Mesendoderm (in vitro differentiated cells): ENCODE results near the gene CCN5.

Source experiments
- DNase-seq: peaks from one replicate; pipeline ENCODE4 v3.0.0; 2013
- H2AK5ac ChIP-seq: 2 replicates; pipeline ENCODE4 v1.6.1; 2013; ENCODE audit warnings: low read length, inconsistent platforms
- H2BK120ac ChIP-seq: 2 replicates; pipeline ENCODE4 v1.6.1; 2013; ENCODE audit warnings: low read depth, mild to moderate bottlenecking, low read length, moderate library complexity, mixed read lengths
- H2BK15ac ChIP-seq: replicated peaks from 2 replicates; pipeline ENCODE4 v1.6.1; 2013; ENCODE audit warnings: low read depth, mild to moderate bottlenecking, moderate library complexity
- H2BK5ac ChIP-seq: 2 replicates; pipeline ENCODE4 v1.6.1; 2013; ENCODE audit warnings: low read length, inconsistent platforms
- H3K18ac ChIP-seq: 2 replicates; pipeline ENCODE4 v1.6.1; 2013; ENCODE audit warnings: mild to moderate bottlenecking, low read length, mixed read lengths
- H3K23ac ChIP-seq: one replicate; pipeline ENCODE4 v1.6.1; 2013; ENCODE audit warnings: low read length
- H3K27ac ChIP-seq: 2 replicates; pipeline ENCODE4 v1.5.1; 2013; ENCODE audit warnings: low read depth, mild to moderate bottlenecking, inconsistent platforms, low read length, moderate library complexity
- H3K27me3 ChIP-seq: 2 replicates; pipeline ENCODE4 v1.6.1; 2013; ENCODE audit warnings: low read length, control low read depth, mild to moderate bottlenecking, inconsistent platforms; ENCODE audit not compliant: insufficient read depth, poor library complexity
- H3K36me3 ChIP-seq: 2 replicates; pipeline ENCODE4 v1.6.1; 2013; ENCODE audit warnings: low read length, inconsistent platforms; ENCODE audit not compliant: control insufficient read depth, insufficient read depth
- H3K4ac ChIP-seq: one replicate; pipeline ENCODE4 v1.6.1; 2013; ENCODE audit warnings: low read depth, mild to moderate bottlenecking, low read length, moderate library complexity
- H3K4me1 ChIP-seq: 2 replicates; pipeline ENCODE4 v1.6.1; 2013; ENCODE audit warnings: low read depth, low read length, inconsistent platforms; ENCODE audit not compliant: control insufficient read depth
- H3K4me2 ChIP-seq: 2 replicates; pipeline ENCODE4 v1.6.1; 2013; ENCODE audit warnings: low read length
- H3K4me3 ChIP-seq: 2 replicates; pipeline ENCODE4 v1.5.1; 2013; ENCODE audit warnings: mild to moderate bottlenecking, low read length
- H3K56ac ChIP-seq: one replicate; pipeline ENCODE4 v1.6.1; 2013; ENCODE audit warnings: low read length
- H3K79me1 ChIP-seq: 2 replicates; pipeline ENCODE4 v1.6.1; 2013; ENCODE audit warnings: low read length, inconsistent platforms
- H3K79me2 ChIP-seq: 2 replicates; pipeline ENCODE4 v1.6.1; 2013; ENCODE audit warnings: mild to moderate bottlenecking, low read length; ENCODE audit not compliant: control insufficient read depth, insufficient read depth
- H3K9ac ChIP-seq: 2 replicates; pipeline ENCODE4 v1.6.1; 2013; ENCODE audit warnings: low read length, inconsistent platforms
- H4K5ac ChIP-seq: one replicate; pipeline ENCODE4 v1.6.1; 2013; ENCODE audit warnings: low read length
- H4K8ac ChIP-seq: one replicate; pipeline ENCODE4 v1.6.1; 2013; ENCODE audit warnings: low read depth, mild to moderate bottlenecking, control low read depth, low read length, moderate library complexity
- WGBS: extraction: QIAGEN DNeasy Blood & Tissue Kit; methylation state at CpG from one replicate; pipeline ENCODE4 v1.1.7; 2013; ENCODE audit warnings: low lambda C conversion rate, missing lambda C conversion rate; ENCODE audit not compliant: insufficient coverage; ENCODE audit errors: extremely low coverage; 5-methylcytosine and 5-hydroxymethylcytosine counted together

Gene CCN5

GRCh38 chr20:44724423-44725091 lies 9.4 kb downstream of the CCN5 start:
- no peak overlapping the region for H2BK5ac ChIP-seq
- H3K23ac ChIP-seq: no peak overlapping the region
- no peak overlapping the region for H2BK120ac ChIP-seq
- no peak overlapping the region for H3K4me3 ChIP-seq
- no peak overlapping the region for H4K5ac ChIP-seq
- H2AK5ac ChIP-seq: no peak overlapping the region
- H3K36me3 ChIP-seq: no peaks in the 10 kb centered on the region
- H3K79me2 ChIP-seq: no peaks in the 10 kb centered on the region
- no peak overlapping the region for H3K4ac ChIP-seq
- no peaks in the 10 kb centered on the region for H3K27me3 ChIP-seq
- H3K79me1 ChIP-seq: no peaks in the 10 kb centered on the region
- no peak overlapping the region for H2BK15ac ChIP-seq
- no peak overlapping the region for H3K4me2 ChIP-seq
- no peak for DNase-seq
- WGBS: no CpG with 5 or more reads among the region's 26 CpGs
- no peak overlapping the region for H3K9ac ChIP-seq
- H4K8ac ChIP-seq: no peak overlapping the region
- no peak overlapping the region for H3K27ac ChIP-seq
- no peak overlapping the region for H3K18ac ChIP-seq
- peaks cover 5% of the 10 kb centered on the region for H3K4me1 ChIP-seq
- H3K56ac ChIP-seq: no peak overlapping the region

- Histone ChIP-seq H3K79me1 (no peaks in the 10 kb centered on the region), H3K9ac (no peak overlapping the region), H3K4me3 (no peak overlapping the region), H3K23ac (no peak overlapping the region), H4K5ac (no peak overlapping the region), H3K79me2 (no peaks in the 10 kb centered on the region), H3K36me3 (no peaks in the 10 kb centered on the region), H3K56ac (no peak overlapping the region), H2BK120ac (no peak overlapping the region), H2BK5ac (no peak overlapping the region), H3K4ac (no peak overlapping the region), H3K4me1 (peaks cover 3% of the 10 kb centered on the region), H3K4me2 (no peak overlapping the region), H3K18ac (no peak overlapping the region), H4K8ac (no peak overlapping the region), H3K27ac (no peak overlapping the region), H3K27me3 (no peaks in the 10 kb centered on the region), H2AK5ac (no peak overlapping the region), H2BK15ac (no peak overlapping the region)
- WGBS: no CpG with 5 or more reads among the region's 5 CpGs
- DNase-seq: no peak
These were observed 10.7 kb downstream of the CCN5 start for GRCh38 chr20:44725837-44726236.

GRCh38 chr20:44727039-44727438 lies 11.9 kb downstream of the CCN5 start:
- Histone ChIP-seq H3K4me2 (no peak overlapping the region), H2BK120ac (no peak overlapping the region), H3K18ac (no peak overlapping the region), H2BK15ac (no peak overlapping the region), H3K9ac (no peak overlapping the region), H3K4me3 (no peak overlapping the region), H4K8ac (no peak overlapping the region), H3K36me3 (no peaks in the 10 kb centered on the region), H3K27ac (no peak overlapping the region), H2BK5ac (no peak overlapping the region), H3K56ac (no peak overlapping the region), H2AK5ac (no peak overlapping the region), H3K4me1 (peaks cover 3% of the 10 kb centered on the region), H3K4ac (no peak overlapping the region), H3K79me1 (no peaks in the 10 kb centered on the region), H3K27me3 (no peaks in the 10 kb centered on the region), H3K79me2 (no peaks in the 10 kb centered on the region), H3K23ac (no peak overlapping the region), H4K5ac (no peak overlapping the region)
- DNase-seq: no peak
- no CpG with 5 or more reads among the region's 11 CpGs for WGBS

GRCh38 chr20:44727651-44728050 lies 12.5 kb downstream of the CCN5 start:
- H2AK5ac ChIP-seq: no peak overlapping the region
- H4K5ac ChIP-seq: no peak overlapping the region
- no peaks in the 10 kb centered on the region for H3K79me1 ChIP-seq
- no peak overlapping the region for H3K18ac ChIP-seq
- H3K27me3 ChIP-seq: no peaks in the 10 kb centered on the region
- H4K8ac ChIP-seq: no peak overlapping the region
- H3K4me3 ChIP-seq: no peak overlapping the region
- no peak overlapping the region for H3K56ac ChIP-seq
- no peak overlapping the region for H3K23ac ChIP-seq
- peaks cover 3% of the 10 kb centered on the region for H3K4me1 ChIP-seq
- no peak overlapping the region for H3K4me2 ChIP-seq
- no CpG with 5 or more reads among the region's 2 CpGs for WGBS
- H2BK15ac ChIP-seq: no peak overlapping the region
- no peak overlapping the region for H2BK5ac ChIP-seq
- no peaks in the 10 kb centered on the region for H3K36me3 ChIP-seq
- no peaks in the 10 kb centered on the region for H3K79me2 ChIP-seq
- H3K9ac ChIP-seq: no peak overlapping the region
- H3K27ac ChIP-seq: no peak overlapping the region
- DNase-seq: no peak
- H3K4ac ChIP-seq: no peak overlapping the region
- no peak overlapping the region for H2BK120ac ChIP-seq

GRCh38 chr20:44728801-44729443 lies 13.8 kb downstream of the CCN5 start:
- H3K27ac ChIP-seq: no peak overlapping the region
- peak; percentile 78 for DNase-seq

More at GRCh38 chr20:44728801-44729443, 13.8 kb downstream of the CCN5 start:
- peak overlapping the region; percentile 10 for H2BK5ac ChIP-seq
- no peaks in the 10 kb centered on the region for H3K79me1 ChIP-seq
- H3K23ac ChIP-seq: no peak overlapping the region
- H2BK15ac ChIP-seq: no peak overlapping the region
- H2BK120ac ChIP-seq: no peak overlapping the region
- H3K4ac ChIP-seq: no peak overlapping the region
- no peaks in the 10 kb centered on the region for H3K36me3 ChIP-seq
- no peaks in the 10 kb centered on the region for H3K27me3 ChIP-seq
- H4K8ac ChIP-seq: no peak overlapping the region
- peak overlapping the region; percentile 30 for H3K9ac ChIP-seq
- no peak overlapping the region for H4K5ac ChIP-seq
- no peak overlapping the region for H3K4me3 ChIP-seq
- no peaks in the 10 kb centered on the region for H3K79me2 ChIP-seq
- H3K18ac ChIP-seq: peak overlapping the region; percentile 29
- peaks cover 3% of the 10 kb centered on the region for H3K4me1 ChIP-seq
- peak overlapping the region; percentile 14 for H3K4me2 ChIP-seq
- no peak overlapping the region for H2AK5ac ChIP-seq
- H3K56ac ChIP-seq: peak overlapping the region; percentile 68
- no CpG with 5 or more reads among the region's 9 CpGs for WGBS
